ENCODE data around the gene PLCH1.

PLCH1 gene

DNA sequence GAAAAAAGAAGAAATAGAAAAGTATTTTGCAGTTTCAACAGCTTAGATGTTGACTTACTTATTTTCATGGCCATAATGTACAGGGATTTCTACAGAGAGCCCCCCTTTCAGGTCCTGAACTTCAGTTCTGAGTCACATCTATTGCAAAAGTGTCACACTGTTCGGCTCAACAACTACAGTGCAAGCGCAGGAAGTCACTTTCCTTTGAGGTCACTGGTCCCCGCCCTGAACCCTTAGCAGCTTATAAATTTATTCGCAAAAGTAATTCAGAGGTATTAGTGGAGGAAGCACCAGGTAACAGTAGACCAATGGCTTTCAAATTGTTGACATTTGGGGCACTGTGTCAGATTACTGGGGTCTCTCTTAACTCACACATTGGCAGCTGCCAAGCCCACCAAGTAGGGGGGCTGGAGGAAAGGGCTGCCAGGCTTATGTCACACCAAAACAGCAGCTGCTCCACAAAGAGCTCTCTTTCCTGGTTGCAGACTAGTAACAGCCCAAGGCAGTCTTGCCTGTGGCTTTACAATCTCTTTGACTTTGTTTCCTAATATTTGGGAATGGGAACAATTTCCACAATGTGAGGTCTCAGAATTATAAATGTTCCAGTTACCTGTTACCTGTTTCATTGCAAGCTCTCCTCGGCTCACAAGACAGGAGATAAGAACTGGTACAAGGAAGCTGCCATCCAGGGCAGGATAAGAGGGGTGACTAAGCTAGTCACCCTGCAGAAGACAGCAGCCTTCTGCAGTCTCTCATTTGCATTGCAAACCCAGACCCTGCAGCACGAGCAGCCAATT lies 321.1 kb downstream of the PLCH1 start:
- no peak overlapping the region for H3K27ac ChIP-seq
- TF ChIP-seq, protein P1, sequence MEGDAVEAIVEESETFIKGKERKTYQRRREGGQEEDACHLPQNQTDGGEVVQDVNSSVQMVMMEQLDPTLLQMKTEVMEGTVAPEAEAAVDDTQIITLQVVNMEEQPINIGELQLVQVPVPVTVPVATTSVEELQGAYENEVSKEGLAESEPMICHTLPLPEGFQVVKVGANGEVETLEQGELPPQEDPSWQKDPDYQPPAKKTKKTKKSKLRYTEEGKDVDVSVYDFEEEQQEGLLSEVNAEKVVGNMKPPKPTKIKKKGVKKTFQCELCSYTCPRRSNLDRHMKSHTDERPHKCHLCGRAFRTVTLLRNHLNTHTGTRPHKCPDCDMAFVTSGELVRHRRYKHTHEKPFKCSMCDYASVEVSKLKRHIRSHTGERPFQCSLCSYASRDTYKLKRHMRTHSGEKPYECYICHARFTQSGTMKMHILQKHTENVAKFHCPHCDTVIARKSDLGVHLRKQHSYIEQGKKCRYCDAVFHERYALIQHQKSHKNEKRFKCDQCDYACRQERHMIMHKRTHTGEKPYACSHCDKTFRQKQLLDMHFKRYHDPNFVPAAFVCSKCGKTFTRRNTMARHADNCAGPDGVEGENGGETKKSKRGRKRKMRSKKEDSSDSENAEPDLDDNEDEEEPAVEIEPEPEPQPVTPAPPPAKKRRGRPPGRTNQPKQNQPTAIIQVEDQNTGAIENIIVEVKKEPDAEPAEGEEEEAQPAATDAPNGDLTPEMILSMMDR (IDR thresholded peaks at IDR 0.05): no peak
- no peak for TF ChIP-seq ZFX (IDR thresholded peaks at IDR 0.05; ENCODE audit: borderline replicate concordance)

DNA sequence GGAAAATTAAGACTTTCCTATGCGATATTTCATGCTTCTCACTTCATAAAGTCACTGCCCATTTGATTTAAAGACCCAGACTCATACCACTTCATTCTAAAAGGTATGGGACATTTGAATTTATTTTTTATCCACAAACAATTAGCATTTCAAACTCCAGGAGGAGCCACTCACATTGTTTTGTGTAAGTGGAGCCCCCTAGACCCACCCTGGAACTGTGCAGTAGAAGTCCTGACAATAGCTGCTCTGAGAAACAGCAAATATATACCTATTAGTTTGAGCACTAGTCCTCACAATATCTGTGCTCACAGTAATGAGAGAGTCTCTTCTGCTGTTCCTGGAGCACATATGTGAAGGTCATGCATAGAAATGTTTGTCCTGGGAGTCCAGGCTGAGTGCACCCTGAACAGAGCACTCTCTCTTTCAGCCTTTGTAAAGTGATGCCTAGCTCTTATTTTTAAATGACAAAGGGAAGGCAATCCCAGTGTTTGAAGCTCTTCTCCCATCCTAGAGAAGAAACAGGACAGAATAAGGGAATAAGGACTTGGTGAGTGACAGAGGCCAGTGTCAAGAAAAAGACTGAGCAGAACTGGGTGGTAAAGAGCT lies 323.9 kb downstream of the PLCH1 start:
- no peak for TF ChIP-seq ZFX (IDR thresholded peaks at IDR 0.05; ENCODE audit: borderline replicate concordance)
- TF ChIP-seq, protein P1 (IDR thresholded peaks at IDR 0.05): no peak
- H3K27ac ChIP-seq: no peak overlapping the region

DNA sequence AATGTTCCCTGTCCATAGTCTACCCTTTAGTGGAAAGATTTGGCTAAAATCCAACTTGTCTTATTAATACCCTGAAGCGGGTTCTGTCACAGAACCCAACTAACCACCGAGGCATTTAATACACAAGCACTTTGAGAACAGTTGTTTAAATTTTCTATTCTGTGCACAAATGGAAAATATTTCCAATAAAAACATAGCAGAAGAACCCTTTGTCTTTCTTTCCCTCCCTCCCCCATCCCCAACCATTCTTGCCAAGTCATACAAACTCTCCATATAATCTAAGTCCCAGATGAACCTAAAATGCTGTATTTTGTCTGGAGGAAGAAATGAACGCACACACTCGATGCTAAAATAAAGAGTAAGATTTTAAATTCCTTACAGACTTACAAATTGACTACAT lies 324.5 kb downstream of the PLCH1 start:
- no peak overlapping the region for H3K27ac ChIP-seq
- TF ChIP-seq ZFX (IDR thresholded peaks at IDR 0.05; ENCODE audit: borderline replicate concordance): no peak
- TF ChIP-seq, protein P1 (IDR thresholded peaks at IDR 0.05): no peak

DNA sequence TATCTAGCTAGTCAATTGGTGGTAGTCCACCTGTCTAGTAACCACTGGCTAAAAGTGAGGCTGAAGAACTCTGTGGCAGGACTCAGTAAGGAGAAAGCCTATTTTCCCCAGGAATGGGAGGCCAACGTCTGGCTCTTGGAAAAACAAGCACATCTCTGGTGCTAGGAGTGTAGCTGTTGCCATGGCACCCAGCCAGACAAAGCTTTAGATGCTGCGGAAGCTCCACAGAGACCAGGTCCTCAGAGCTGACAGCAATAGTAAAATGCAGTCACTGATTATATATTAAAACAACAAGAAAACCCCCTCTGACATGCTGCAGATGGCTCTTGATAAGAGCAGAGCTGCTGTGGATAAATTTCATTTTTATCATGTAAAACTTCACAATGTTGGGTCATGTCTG lies 326.5 kb downstream of the PLCH1 start:
- TF ChIP-seq, protein P1 (IDR thresholded peaks at IDR 0.05): no peak
- no peak for TF ChIP-seq ZFX (IDR thresholded peaks at IDR 0.05; ENCODE audit: borderline replicate concordance)
- H3K27ac ChIP-seq: no peak overlapping the region

DNA sequence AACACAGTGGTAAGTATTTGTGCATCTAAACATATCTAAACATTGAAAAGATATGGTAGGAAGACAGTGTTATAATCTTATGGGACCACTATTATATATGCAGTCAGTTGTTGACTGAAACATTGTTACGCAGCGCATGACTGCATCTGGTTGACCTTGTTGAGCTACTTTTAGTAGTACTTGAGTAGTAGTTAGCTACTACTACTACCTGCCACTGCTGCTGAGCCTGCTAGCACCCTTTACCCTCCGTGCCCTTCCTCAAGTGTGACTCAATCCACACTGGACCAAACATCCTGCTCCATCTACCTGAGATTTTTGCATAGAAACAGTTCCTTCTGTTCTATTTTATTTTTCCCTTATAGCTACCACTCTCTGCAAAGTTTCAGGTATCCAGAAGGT lies 327.8 kb downstream of the PLCH1 start:
- TF ChIP-seq ZFX (IDR thresholded peaks at IDR 0.05; ENCODE audit: borderline replicate concordance): no peak
- TF ChIP-seq, protein P1 (IDR thresholded peaks at IDR 0.05): no peak
- no peak overlapping the region for H3K27ac ChIP-seq

DNA sequence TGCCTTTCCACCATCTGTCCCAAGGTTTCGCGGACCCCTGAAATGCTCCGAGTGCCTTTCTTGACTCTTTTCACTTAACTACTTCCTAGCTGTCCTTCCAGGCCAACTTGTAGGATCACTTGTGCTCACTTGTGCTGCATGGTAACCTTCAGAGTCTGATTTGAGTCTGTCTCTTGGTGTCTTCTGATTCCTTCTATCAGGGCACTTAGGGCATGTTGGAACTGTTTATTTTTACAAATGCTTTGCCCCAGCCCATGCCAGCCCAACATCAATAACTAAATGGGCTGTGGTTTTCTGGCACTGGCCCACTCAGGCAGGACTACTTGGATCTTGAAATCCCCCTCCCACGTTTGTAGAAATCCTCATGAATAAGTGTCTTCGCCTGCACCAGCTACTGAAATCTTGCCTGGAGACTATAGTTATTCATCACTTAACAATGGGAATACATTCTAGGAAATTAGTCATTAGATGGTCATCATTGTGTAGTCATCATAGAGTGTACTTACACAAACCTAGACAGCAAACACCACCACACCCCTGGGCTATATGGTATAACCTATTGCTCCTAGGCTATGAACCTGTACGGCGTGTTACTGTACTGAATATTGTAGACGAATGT lies 328.3 kb downstream of the PLCH1 start:
- no peak overlapping the region for H3K27ac ChIP-seq
- TF ChIP-seq, protein P1 (IDR thresholded peaks at IDR 0.05): no peak
- TF ChIP-seq ZFX (IDR thresholded peaks at IDR 0.05; ENCODE audit: borderline replicate concordance): no peak

DNA sequence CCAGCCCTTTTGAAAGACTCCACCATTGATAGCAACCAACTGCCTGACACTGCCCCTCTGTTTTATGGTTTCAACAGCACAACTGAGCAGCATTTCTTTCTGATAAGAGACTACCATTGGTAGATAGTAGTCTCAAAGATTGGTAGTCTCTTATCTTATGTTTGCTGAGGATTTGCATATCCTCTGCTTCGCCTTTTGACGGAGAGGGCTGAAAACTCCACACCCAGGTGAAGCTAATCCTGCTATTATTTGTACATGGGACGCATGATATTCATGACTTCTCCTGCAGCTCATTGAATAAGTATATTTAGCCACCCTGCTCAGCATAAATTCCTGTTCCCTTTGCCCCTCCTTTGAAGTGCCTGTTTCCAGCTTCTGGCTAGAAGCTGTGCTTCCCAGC lies 332.0 kb downstream of the PLCH1 start:
- TF ChIP-seq ZFX (IDR thresholded peaks at IDR 0.05; ENCODE audit: borderline replicate concordance): no peak
- TF ChIP-seq, protein P1 (IDR thresholded peaks at IDR 0.05): no peak
- no peak overlapping the region for H3K27ac ChIP-seq

Data from 22Rv1 (cell line).